Dermis microvascular lymphatic vessel endothelial cell (primary cell): Measurements from ENCODE around the gene SLC5A9. TPM values are rescaled to one million over a fixed set of nuclear protein-coding genes. Genes with fewer than 3 reads are reported as not detected.

Experiments
- DNase-seq, 2 donors: peaks; one replicate each; pipeline versions ENCODE4 v3.0.0 to v3.0.0-alpha.2; 2010; ENCODE audit warnings: low read depth in 2 of 2
- total RNA-seq: library from RNA; depleted of rRNA; stranded (reverse); fragments of >200 nt; gene quantifications from 2 replicates; pipeline ENCODE4 v1.2.1, GENCODE V29; 2014

SLC5A9 gene
- total RNA-seq: under 0.01 and 0.13 TPM in 2 replicates

- no peak for DNase-seq
Observed at GRCh38 chr1:48222501-48223242, at the start of gene SLC5A9. Gene SLC5A9, plus strand, starts transcription at chr1:48222716. Its CDS starts 21 bp downstream, at chr1:48222737.

GRCh38 chr1:48175116-48175515 is 47.4 kb upstream of the SLC5A9 start:
- DNase-seq: no peak

GRCh38 chr1:48177257-48177656 is 45.3 kb upstream of the SLC5A9 start:
- DNase-seq: peak in 1 of 2 donors; percentile 7

- DNase-seq: no peak
Observed at GRCh38 chr1:48181669-48182367, 40.7 kb upstream of the SLC5A9 start.

- no peak for DNase-seq
Observed at GRCh38 chr1:48182439-48182838, 40.1 kb upstream of the SLC5A9 start.

- DNase-seq: no peak
Observed at GRCh38 chr1:48186306-48186839, 36.1 kb upstream of the SLC5A9 start.

GRCh38 chr1:48187969-48188563 is 34.5 kb upstream of the SLC5A9 start:
- no peak for DNase-seq

- DNase-seq: no peak
Observed at GRCh38 chr1:48190881-48191280, 31.6 kb upstream of the SLC5A9 start.

DNA sequence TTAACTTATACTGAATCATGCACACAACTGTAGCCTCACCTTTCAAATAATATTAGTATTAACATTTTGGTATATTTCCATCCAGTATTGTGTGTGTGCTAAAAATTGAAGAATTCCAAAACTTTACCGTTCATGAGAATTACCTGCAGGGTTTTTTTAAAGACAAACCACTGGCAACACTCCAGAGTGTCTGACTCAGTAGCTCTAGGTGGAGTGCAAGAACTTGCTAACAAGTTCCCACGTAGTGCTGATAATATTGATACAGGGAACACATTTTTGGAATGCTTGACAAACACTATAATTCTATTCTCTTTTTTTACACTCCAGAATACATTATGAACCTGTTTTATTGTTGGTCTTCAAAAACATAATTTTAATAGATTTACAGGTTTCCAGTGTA is 27.7 kb upstream of the SLC5A9 start:
- DNase-seq: no peak

- DNase-seq: no peak
Observed at GRCh38 chr1:48196237-48196636, 26.3 kb upstream of the SLC5A9 start.

DNA sequence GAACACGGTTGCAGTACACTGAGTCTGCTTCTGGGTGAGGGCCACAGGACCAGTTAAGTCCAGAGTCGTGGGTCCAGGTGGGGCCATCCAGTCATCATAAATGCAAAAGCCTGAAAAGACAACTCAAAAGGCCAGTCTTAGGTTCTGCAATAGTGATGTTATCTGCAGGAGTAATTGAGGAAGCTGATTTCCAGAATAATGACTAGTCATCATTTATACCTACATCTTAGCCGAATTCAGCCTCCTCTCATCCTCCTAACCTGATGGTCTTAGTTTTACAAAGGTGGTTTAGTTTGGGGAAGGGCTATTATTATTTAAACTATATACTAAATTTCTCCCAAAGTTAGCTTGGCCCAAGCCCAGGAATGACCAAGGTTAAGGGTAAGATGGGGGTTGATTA is 23.5 kb upstream of the SLC5A9 start:
- no peak for DNase-seq

- DNase-seq: no peak
Observed at GRCh38 chr1:48200166-48200900, 22.2 kb upstream of the SLC5A9 start.

DNA sequence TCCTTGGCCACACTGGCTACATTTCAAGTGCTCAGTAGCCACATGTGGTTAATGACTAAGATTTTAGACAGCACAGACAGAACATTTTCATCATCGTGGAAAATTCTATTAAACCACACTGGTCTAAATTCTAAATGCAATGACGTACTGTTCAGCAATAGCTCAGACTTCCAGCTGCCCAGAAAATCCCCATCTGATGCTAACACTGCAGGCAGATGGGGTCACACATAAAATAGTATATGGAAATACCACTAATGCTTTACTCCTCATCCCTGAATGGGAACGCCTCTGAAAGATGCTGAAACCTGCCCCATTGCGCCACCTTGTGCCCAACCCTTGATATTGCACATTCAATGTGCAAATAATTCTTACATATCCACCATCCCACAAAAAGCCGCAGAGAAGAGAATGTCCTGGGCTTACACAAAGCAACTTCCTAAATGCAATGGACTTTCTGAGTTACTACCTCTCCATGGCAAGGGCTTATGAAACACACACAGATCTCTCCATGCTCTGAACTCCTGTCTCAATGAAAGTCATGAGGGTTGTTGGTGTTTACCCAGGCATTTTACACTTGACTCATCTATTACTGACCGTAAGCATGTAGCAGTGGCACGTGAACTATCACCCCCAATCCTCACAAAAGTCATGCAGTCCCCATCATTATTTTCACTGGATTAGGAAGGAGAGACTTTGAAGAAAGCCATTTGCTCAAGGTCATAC is 20.3 kb upstream of the SLC5A9 start:
- DNase-seq: peak; percentile 42 to 62

DNA sequence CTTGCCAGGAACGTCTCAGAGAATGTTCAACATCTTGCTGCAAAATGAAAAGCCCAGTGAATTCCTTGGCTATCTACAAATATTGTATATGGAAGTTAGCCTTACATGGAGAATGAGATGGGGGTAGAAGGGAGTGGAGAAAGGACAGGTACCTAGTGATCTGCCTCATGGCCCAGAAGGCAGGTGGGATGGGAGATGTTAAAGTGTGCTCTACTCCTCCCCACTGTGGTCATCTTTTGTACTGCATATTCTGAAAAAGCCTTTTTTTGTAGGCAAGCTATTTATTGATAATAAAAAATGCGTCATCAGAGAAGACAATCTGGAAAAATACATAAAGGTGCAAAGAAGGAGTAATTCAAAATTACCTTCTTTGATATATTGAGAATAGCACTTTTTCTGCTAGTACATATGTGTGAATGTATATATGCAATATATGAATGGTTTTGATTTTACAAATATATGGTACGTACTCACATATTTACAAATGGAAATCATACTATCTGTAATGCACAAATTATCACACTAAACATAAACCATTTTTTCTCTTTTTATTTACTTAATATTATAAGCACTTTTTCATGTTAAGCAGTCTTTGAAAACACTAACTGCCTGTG is 19.1 kb upstream of the SLC5A9 start:
- peak; percentile 16 to 45 for DNase-seq

- DNase-seq: no peak
Observed at GRCh38 chr1:48205522-48205921, 17.0 kb upstream of the SLC5A9 start.

GRCh38 chr1:48206371-48206770 is 16.1 kb upstream of the SLC5A9 start:
- no peak for DNase-seq

- no peak for DNase-seq
Observed at GRCh38 chr1:48207131-48207530, 15.4 kb upstream of the SLC5A9 start.

DNA sequence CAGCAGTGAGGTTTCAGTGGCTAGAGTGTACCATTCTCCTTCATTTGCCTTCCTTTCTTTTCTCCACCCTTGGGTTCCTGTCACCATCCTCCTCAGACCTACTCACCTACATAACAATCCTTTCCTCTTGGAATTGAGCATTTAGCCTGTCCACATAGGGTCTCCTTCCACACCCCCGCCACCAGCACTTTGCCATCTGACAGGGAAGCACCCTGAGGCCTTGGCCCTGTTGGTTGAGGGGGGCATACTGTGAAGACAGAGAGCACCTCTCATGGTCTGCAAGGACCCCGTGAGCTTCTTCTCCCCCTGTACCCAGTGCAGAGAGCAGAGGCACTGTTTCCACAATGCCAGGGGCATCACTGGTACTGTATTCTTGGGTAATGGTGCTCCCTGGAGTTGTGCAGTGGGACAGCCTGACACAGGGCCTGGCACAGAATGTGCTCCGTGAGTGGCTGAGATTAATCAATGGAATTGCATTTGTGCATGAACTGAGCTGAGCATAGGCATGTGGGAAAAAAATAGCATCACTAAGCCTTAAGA is 14.9 kb upstream of the SLC5A9 start:
- DNase-seq: no peak

- DNase-seq: no peak
Observed at GRCh38 chr1:48208251-48208650, 14.3 kb upstream of the SLC5A9 start.

GRCh38 chr1:48208652-48209051 is 13.9 kb upstream of the SLC5A9 start:
- DNase-seq: no peak
